Measurements from ENCODE around the gene IER3IP1. TPM values are rescaled to one million over a fixed set of nuclear protein-coding genes. Genes with fewer than 3 reads are reported as not detected.

The IER3IP1 gene, protein sequence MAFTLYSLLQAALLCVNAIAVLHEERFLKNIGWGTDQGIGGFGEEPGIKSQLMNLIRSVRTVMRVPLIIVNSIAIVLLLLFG
- 13.1 and 16.4 TPM in 2 replicates for total RNA-seq

DNA sequence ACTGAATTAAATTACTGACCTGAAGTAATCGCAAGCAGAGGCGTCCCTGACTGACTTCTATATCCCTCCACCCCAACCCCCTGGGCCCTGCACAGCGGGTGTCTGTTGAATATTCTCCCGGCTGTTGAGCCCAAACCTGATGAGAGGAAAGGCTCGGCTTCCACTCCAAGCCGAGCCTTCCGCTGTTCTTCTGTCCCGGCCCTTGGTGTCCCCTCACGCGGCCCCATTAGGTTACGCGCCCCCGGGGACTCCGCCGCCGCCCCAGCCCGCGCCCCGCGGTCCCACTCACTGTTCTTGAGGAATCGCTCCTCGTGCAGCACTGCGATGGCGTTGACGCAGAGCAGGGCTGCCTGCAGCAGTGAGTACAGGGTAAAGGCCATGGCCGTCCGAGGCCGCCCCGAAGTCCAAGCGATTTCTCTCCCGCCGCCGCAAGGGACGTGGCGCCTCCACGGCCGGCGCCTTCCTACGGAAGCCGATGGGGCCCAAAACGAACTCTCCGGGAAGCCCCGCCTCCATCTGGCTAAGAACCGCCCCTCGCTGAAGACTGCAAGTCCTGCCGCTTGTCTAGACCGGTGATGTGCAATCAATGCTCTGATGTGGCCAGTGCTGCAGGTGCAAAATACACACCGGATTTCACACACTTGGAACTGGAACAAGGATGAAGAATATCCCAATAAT is at the start of gene IER3IP1:
IER3IP1 (minus strand) TSS at position 467 of the 678 bp plus-strand sequence; CDS start at position 380, 87 bp downstream.

DNA sequence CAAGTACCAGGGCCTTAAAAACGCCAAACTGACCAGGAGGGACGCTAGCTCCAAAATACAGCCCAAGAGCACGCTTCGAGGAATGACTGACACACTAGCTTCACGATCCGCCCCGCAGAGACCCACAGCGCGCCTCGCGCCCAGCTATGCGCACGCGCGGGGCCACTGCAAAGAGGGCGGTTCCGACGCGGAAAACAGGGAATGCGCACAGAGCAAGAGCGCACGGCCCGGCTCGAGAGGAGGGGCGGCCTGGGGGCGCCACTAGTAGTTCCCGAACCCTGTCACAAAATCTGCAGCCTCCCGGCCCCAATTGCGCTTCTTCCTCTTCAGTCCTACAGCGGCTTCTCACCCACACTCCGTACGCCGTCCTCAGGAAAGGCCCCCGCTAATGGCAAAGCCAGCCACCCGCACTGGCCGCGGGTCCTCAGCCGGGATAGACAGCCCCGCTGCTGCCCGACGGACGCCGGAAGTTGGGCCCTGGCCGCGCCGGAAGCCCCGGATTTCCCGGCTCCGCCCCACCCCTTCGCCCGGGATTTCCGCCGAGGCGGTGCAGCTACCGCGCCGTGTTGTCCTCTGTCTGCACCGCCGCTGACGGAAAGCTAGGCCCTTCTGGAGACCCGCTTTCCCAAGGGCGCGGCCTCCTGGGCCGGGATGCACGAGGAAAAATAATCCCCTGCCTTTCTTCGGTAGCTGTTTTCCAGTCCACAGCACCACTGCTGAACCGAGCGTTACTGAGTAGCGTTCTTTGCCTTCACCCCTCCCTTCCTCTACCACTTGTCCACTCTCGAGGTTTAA is 25.9 kb downstream of the IER3IP1 start, which contains the start of gene HDHD2:
HDHD2 (minus strand) TSS at position 472 of the 795 bp plus-strand sequence. CDS start 14,061 bp downstream, outside the sequence.

Other genes with a start within 250 kb of the IER3IP1 start
- gene ELOA2, start 140.7 kb downstream of the IER3IP1 start, total RNA-seq = not detected in 2 replicates
- gene HDHD2, start 25.9 kb downstream of the IER3IP1 start, total RNA-seq = 16.9 and 22.4 TPM in 2 replicates
- not detected in 2 replicates for gene SKOR2, start 75.3 kb upstream of the IER3IP1 start, total RNA-seq

All from airway epithelial cell (primary cell).